NCI-H146 treated with DMSO at 0.1 percent for 48 hours (cell line): ENCODE results near the gene MAPK1.
A peak's percentile ranks its signal among the peaks of the same experiment; 100 is the strongest.

Experiments used
- DNase-seq: peaks from one replicate; lab custom pipeline; 2025; ENCODE audit not compliant: unreplicated experiment; lab: John Stamatoyannopoulos, UW

Gene MAPK1

GRCh38 chr22:21707677-21708076 lies 159.8 kb downstream of the MAPK1 start:
- DNase-seq: peak; percentile 47
